ENCODE data around the gene CISTR. TPM values are rescaled to one million over a fixed set of nuclear protein-coding genes. Genes with fewer than 3 reads are reported as not detected.

The CISTR gene
- total and polyA plus RNA-seq, 2 experiments from 2014 or later = not detected

GRCh38 chr12:53736592-53736991, 15.2 kb downstream of the CISTR start:
- no peak overlapping the region for H3K4me3 Mint-ChIP-seq
- H3K4me2 ChIP-seq = no peak overlapping the region
- peaks cover 78% of the 10 kb centered on the region for H3K27me3 ChIP-seq (ENCODE audit: insufficient read depth)

More at GRCh38 chr12:53736592-53736991, 15.2 kb downstream of the CISTR start:
- Histone ChIP-seq H3F3A (replicated peaks; ENCODE audit: low read depth) (no peaks in the 10 kb centered on the region), H3K27ac (ENCODE audit: low read depth) (no peak overlapping the region), H2AFZ (no peak overlapping the region), H3K9me2 (ENCODE audit: insufficient read depth) (no peaks in the 10 kb centered on the region), H3K36me3 (ENCODE audit: insufficient read depth) (no peaks in the 10 kb centered on the region), H3K4me3 (no peak overlapping the region), H3K4me1 (ENCODE audit: insufficient read depth) (peaks cover 7% of the 10 kb centered on the region; the same call in 1 of the 2 replicates), H3K79me2 (replicated peaks; ENCODE audit: insufficient read depth) (no peaks in the 10 kb centered on the region), H4K20me1 (replicated peaks; ENCODE audit: insufficient read depth) (no peaks in the 10 kb centered on the region)
- ATAC-seq (no peak), DNase-seq (ENCODE audit: low spot score) (no peak)
- H3K4me1 Mint-ChIP-seq = peaks cover 12% of the 10 kb centered on the region
- no peaks in the 10 kb centered on the region for H3K36me3 Mint-ChIP-seq (ENCODE audit: low read depth)
- no peaks in the 10 kb centered on the region; the same call in 2 of the 3 replicates for H3K9me3 Mint-ChIP-seq
- H3K27me3 Mint-ChIP-seq (ENCODE audit: insufficient read depth, low read depth, poor library complexity) = peaks cover 40% of the 10 kb centered on the region
- no peak overlapping the region for H3K27ac Mint-ChIP-seq
- TF ChIP-seq ZNF331 (CRISPR knock-in tag; IDR thresholded peaks at IDR 0.05; ENCODE audit: low read depth) (no peak), POLR2AphosphoS5 (IDR thresholded peaks at IDR 0.05; ENCODE audit: low read depth) (no peak), EZH2 (IDR thresholded peaks at IDR 0.05; ENCODE audit: low read depth, unreplicated experiment) (no peak), CTCF (conservative IDR thresholded peaks at IDR 0.05; ENCODE audit: low read depth in 2 of 2) (no peak), STAT1 (IDR thresholded peaks at IDR 0.05; ENCODE audit: unreplicated experiment) (no peak), ZNF114 (CRISPR knock-in tag; IDR thresholded peaks at IDR 0.05) (no peak), EZH2phosphoT487 (IDR thresholded peaks at IDR 0.05; ENCODE audit: unreplicated experiment) (no peak), ETS1 (IDR thresholded peaks at IDR 0.05) (no peak), REST (IDR thresholded peaks at IDR 0.05; ENCODE audit: unreplicated experiment) (no peak), NANOG (IDR thresholded peaks at IDR 0.05; ENCODE audit: borderline replicate concordance) (no peak), CREB1 (CRISPR knock-in tag; IDR thresholded peaks at IDR 0.05; ENCODE audit: low read depth) (no peak), ZNF462 (CRISPR knock-in tag; IDR thresholded peaks at IDR 0.05) (no peak), JUNB (IDR thresholded peaks at IDR 0.05; ENCODE audit: unreplicated experiment) (no peak)

Measured in GM23338 (cell line).